Adrenal gland (tissue), 12 donors: ENCODE data around the gene ANKS1A. TPM values are rescaled to one million over a fixed set of nuclear protein-coding genes. Genes with fewer than 3 reads are reported as not detected.
"Not testable (repeated sequence)": the region's sequence is repeated elsewhere in the genome, so short reads cannot be mapped to it uniquely, and the experiment has no call there.

Source experiments
- DNase-seq, 7 donors: peaks; one replicate each; pipeline ENCODE4 v3.0.0-alpha.2; 2019 to 2020
- H3K27ac ChIP-seq, 5 donors: fragments of 200-600 bp; sonication (generic) in 4 of 5; 1 replicate in 3 of 5; 2 replicates in 2 of 5; pipeline versions ENCODE4 v1.5.1 to v1.8.0; 2016 to 2020; ENCODE audit warnings: mild to moderate bottlenecking in 1 of 5
- H3K27me3 ChIP-seq: fragments of 200-600 bp; 2 replicates; pipeline ENCODE4 v1.8.0; 2021
- H3K36me3 ChIP-seq, 2 donors: fragments of 200-600 bp; replicated peaks in 1 of 2; 1 replicate in 1 of 2; 2 replicates in 1 of 2; pipeline versions ENCODE4 v1.5.1 to v1.8.0; 2018 to 2022
- H3K4me1 ChIP-seq, 2 donors: fragments of 200-600 bp; replicated peaks in 1 of 2; 1 replicate in 1 of 2; 2 replicates in 1 of 2; pipeline versions ENCODE4 v1.5.1 to v1.8.0; 2018 to 2021
- H3K4me3 ChIP-seq, 4 donors: fragments of 200-600 bp; sonication (generic) in 3 of 4; one replicate each; pipeline ENCODE4 v1.5.1; 2016 to 2018
- H3K9me3 ChIP-seq, 3 donors: fragments of 200-600 bp; sonication (generic) in 1 of 3; replicated peaks in 1 of 3; 1 replicate in 2 of 3; 2 replicates in 1 of 3; pipeline versions ENCODE4 v1.5.1 to v1.8.0; 2016 to 2021
- CTCF ChIP-seq, 6 experiments: fragments of 450-650 bp in 4 of 6; fragments of 200-600 bp in 2 of 6; sonication (generic) in 1 of 6; IDR thresholded peaks; 1 replicate in 5 of 6; 2 replicates in 1 of 6; pipeline versions ENCODE4 v1.5.1 to v1.8.0; 2016 to 2021; ENCODE audit warnings: antibody characterized with exemption in 6 of 6, mild to moderate bottlenecking in 2 of 6, moderate library complexity in 1 of 6
- POLR2A ChIP-seq, 2 donors: fragments of 450-650 bp; IDR thresholded peaks; one replicate each; pipeline ENCODE4 v1.6.1; 2017; ENCODE audit warnings: antibody characterized with exemption in 2 of 2, mild to moderate bottlenecking in 2 of 2, moderate library complexity in 1 of 2
- WGBS, 4 donors: extraction: QIAGEN DNeasy Blood & Tissue Kit in 2 of 4; methylation state at CpG; one replicate each; pipeline versions ENCODE4 v1.1.5 to v1.1.7; 2013 to 2017; 5-methylcytosine and 5-hydroxymethylcytosine counted together
- intact Hi-C, 2 donors: fragments of 100-400 bp; cut with DNase I; formaldehyde crosslinking; loops; one replicate each; pipeline versions ENCODE4 v1.14.1 to v1.15.0; 2022 to 2023
- polyA plus RNA-seq, 3 donors: library from polyadenylated mRNA; stranded (reverse); fragments of 200-250 nt in 2 of 3; fragments of 350-450 nt in 1 of 3; fragmentation: Illumina TruSeq in 1 of 3; extraction: RNeasy Lipid Tissue Mini Kit (QIAGEN cat#74804) in 1 of 3; gene quantifications; one replicate each; pipeline ENCODE4 v1.2.3, GENCODE V29; 2013 to 2014
- total RNA-seq, 9 donors: library from RNA; depleted of rRNA in 4 of 9; stranded (reverse); fragments of >200 nt in 4 of 9; fragments of 120-200 nt in 1 of 9; fragmentation: NEBNext Ultra II Directional in 1 of 9; extraction: Animal tissue kit (Norgen Biotek cat#: 25700) in 1 of 9; gene quantifications; one replicate each; pipeline versions ENCODE4 v1.1.0 to v1.2.4, GENCODE V29; 2013 to 2023
- donor health status: healthy with polysubstance abuse.
- donor health status: Bipolar disorder and iron deficiency.
- donor health status: DM: yes; HTN: yes; CAD: no.
- donor health status: DM: no; HTN: no; CAD: no.
- donor health status: DM: no; HTN: no; CAD: no.
- donor health status: DM: yes; HTN: yes; CAD: no.

Gene ANKS1A
- total and polyA plus RNA-seq, 12 donors = 11.7 to 68.0 (median 42.4) TPM

- no peak for DNase-seq
- H3K4me1 ChIP-seq = no peaks in the 10 kb centered on the region
- TF ChIP-seq CTCF (IDR thresholded peaks at IDR 0.05) (no peak), POLR2A (IDR thresholded peaks at IDR 0.05) (no peak)
- intact Hi-C loops = no loop called here
- H3K36me3 ChIP-seq = peaks cover 0 to 91% of the 10 kb centered on the region in 2 donors
- no peak overlapping the region for H3K27ac ChIP-seq
- 88 to 95% (median 92%) methylated on average over 3 of the region's 3 CpGs for WGBS, 4 donors
- no peak overlapping the region for H3K4me3 ChIP-seq
- H3K9me3 ChIP-seq = no peaks in the 10 kb centered on the region
- no peaks in the 10 kb centered on the region for H3K27me3 ChIP-seq
Observed at GRCh38 chr6:34876472-34876871, 12.6 kb upstream of the ANKS1A start.

GRCh38 chr6:34877259-34877658 is 11.8 kb upstream of the ANKS1A start:
- no peak overlapping the region for H3K4me3 ChIP-seq
- TF ChIP-seq CTCF (IDR thresholded peaks at IDR 0.05) (no peak), POLR2A (IDR thresholded peaks at IDR 0.05) (no peak)
- no peak for DNase-seq
- peaks cover 0 to 91% of the 10 kb centered on the region in 2 donors for H3K36me3 ChIP-seq
- intact Hi-C loops = no loop called here
- H3K27me3 ChIP-seq = no peaks in the 10 kb centered on the region
- no peak overlapping the region for H3K27ac ChIP-seq
- H3K4me1 ChIP-seq = no peaks in the 10 kb centered on the region
- WGBS, 4 donors = 87 to 93% (median 90%) methylated on average over 1 of the region's 1 CpG
- H3K9me3 ChIP-seq = no peaks in the 10 kb centered on the region

GRCh38 chr6:34877869-34878485 is 11.1 kb upstream of the ANKS1A start:
- H3K4me3 ChIP-seq = no peak overlapping the region
- no peak overlapping the region for H3K27ac ChIP-seq
- 92 to 97% (median 94%) methylated on average over 5 of the region's 5 CpGs for WGBS, 4 donors
- TF ChIP-seq POLR2A (IDR thresholded peaks at IDR 0.05) (no peak), CTCF (IDR thresholded peaks at IDR 0.05) (no peak)
- no peaks in the 10 kb centered on the region for H3K4me1 ChIP-seq
- intact Hi-C loops = no loop called here
- no peaks in the 10 kb centered on the region for H3K27me3 ChIP-seq
- H3K36me3 ChIP-seq = peaks cover 0 to 88% of the 10 kb centered on the region in 2 donors
- DNase-seq = no peak
- no peaks in the 10 kb centered on the region for H3K9me3 ChIP-seq

GRCh38 chr6:34884073-34884472 is 5.0 kb upstream of the ANKS1A start:
- DNase-seq, H3K9me3 ChIP-seq, H3K4me3 ChIP-seq, H3K27ac ChIP-seq, H3K27me3 ChIP-seq: not testable (repeated sequence)
- WGBS, 4 donors = 100% methylated on average over 1 of the region's 1 CpG
- peaks cover 0 to 13% of the 10 kb centered on the region in 2 donors for H3K4me1 ChIP-seq
- peaks cover 0 to 34% of the 10 kb centered on the region in 2 donors for H3K36me3 ChIP-seq
- intact Hi-C loops = loop anchor here in 1 of 2 donors (10.0 kb wide), 1 partner anchor 51 kb away; no protein-coding TSS in a partner anchor

- Histone ChIP-seq H3K27ac (no peak overlapping the region), H3K4me1 (peaks cover 3 to 13% of the 10 kb centered on the region in 2 donors), H3K36me3 (peaks cover 0 to 25% of the 10 kb centered on the region in 2 donors), H3K9me3 (no peaks in the 10 kb centered on the region), H3K4me3 (no peak overlapping the region), H3K27me3 (no peaks in the 10 kb centered on the region)
- intact Hi-C loops = loop anchor here in 1 of 2 donors (10.0 kb wide), 1 partner anchor 50 kb away; no protein-coding TSS in a partner anchor
- WGBS, 4 donors = 92 to 97% (median 94%) methylated on average over 2 of the region's 2 CpGs
- TF ChIP-seq POLR2A (IDR thresholded peaks at IDR 0.05) = no peak
- TF ChIP-seq CTCF (IDR thresholded peaks at IDR 0.05) = no peak
- DNase-seq = no peak
Observed at GRCh38 chr6:34884996-34885395, 4.1 kb upstream of the ANKS1A start.

GRCh38 chr6:34885837-34886236 is 3.2 kb upstream of the ANKS1A start:
- H3K9me3 ChIP-seq, H3K27me3 ChIP-seq, H3K27ac ChIP-seq, H3K4me3 ChIP-seq, DNase-seq: not testable (repeated sequence)
- Histone ChIP-seq H3K36me3 (peaks cover 0 to 18% of the 10 kb centered on the region in 2 donors), H3K4me1 (peaks cover 9 to 13% of the 10 kb centered on the region in 2 donors)
- intact Hi-C loops = loop anchor here in 1 of 2 donors (10.0 kb wide), 1 partner anchor 49 kb away; no protein-coding TSS in a partner anchor
- WGBS, 4 donors = 90 to 94% (median 92%) methylated on average over 14 to 15 of the region's 15 CpGs
